ENCODE measurements around the gene INPP4A.

- no peak for TF ChIP-seq EP300 (conservative IDR thresholded peaks at IDR 0.05; ENCODE audit: poor library complexity, severe bottlenecking)
- TF ChIP-seq EZH2 (IDR thresholded peaks at IDR 0.05; ENCODE audit: borderline replicate concordance, insufficient read depth, low read length, poor library complexity, severe bottlenecking) = no peak
These were observed 137.9 kb downstream of the INPP4A start for GRCh38 chr2:98582523-98582922.
